MM.1S (cell line): ENCODE results near the gene FUT7.

Experiments used
- EZH2 ChIP-seq: fragments of 300-600 bp; sonication (generic); optimal IDR thresholded peaks from 2 replicates; pipeline ENCODE3; 2017; ENCODE audit warnings: low read depth, mild to moderate bottlenecking, antibody characterized with exemption, low read length, mixed read lengths
- EZH2phosphoT487 ChIP-seq: fragments of 300-600 bp; sonication (generic); IDR thresholded peaks from 2 replicates; pipeline ENCODE4 v1.6.1; 2018; ENCODE audit warnings: antibody characterized with exemption, low read length
- TF ChIP-seq, protein P1 (sequence below): fragments of 300-600 bp; sonication (generic); IDR thresholded peaks from 2 replicates; pipeline ENCODE4 v1.5.1; 2016; ENCODE audit warnings: antibody characterized with exemption, low read length, mixed read lengths

- TF ChIP-seq, protein P1, sequence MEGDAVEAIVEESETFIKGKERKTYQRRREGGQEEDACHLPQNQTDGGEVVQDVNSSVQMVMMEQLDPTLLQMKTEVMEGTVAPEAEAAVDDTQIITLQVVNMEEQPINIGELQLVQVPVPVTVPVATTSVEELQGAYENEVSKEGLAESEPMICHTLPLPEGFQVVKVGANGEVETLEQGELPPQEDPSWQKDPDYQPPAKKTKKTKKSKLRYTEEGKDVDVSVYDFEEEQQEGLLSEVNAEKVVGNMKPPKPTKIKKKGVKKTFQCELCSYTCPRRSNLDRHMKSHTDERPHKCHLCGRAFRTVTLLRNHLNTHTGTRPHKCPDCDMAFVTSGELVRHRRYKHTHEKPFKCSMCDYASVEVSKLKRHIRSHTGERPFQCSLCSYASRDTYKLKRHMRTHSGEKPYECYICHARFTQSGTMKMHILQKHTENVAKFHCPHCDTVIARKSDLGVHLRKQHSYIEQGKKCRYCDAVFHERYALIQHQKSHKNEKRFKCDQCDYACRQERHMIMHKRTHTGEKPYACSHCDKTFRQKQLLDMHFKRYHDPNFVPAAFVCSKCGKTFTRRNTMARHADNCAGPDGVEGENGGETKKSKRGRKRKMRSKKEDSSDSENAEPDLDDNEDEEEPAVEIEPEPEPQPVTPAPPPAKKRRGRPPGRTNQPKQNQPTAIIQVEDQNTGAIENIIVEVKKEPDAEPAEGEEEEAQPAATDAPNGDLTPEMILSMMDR, result no peak
- TF ChIP-seq EZH2 (no peak), EZH2phosphoT487 (no peak)
Observed at GRCh38 chr9:137065336-137065967, 33.6 kb upstream of the FUT7 start.
